Amygdala (tissue), 56 donors: ENCODE data around the gene MYO7B.

ENCODE experiments used
- DNase-seq, 56 donors: peaks; one replicate each; lab custom pipeline; 2025; lab: John Stamatoyannopoulos, UW

MYO7B gene

DNA sequence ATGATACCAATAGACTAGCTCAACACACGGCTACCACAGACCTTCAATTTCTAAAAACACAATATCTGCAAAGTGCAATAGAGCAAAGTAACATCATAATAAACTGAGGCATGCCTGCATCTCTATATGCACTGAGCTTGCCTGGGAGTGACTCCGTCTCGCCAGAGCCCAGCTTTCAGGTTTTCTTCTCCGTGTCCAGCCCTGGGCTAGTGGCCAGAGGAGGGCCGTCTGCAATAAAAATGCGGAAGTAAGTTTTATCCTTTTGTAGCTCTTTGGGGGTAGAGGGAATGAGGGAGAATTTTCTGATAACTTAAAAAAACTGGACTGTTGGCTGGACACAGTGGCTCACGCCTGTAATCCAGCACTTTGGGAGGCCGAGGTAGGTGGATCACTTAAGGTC, 69.5 kb downstream of the MYO7B start:
- DNase-seq, result no peak

DNA sequence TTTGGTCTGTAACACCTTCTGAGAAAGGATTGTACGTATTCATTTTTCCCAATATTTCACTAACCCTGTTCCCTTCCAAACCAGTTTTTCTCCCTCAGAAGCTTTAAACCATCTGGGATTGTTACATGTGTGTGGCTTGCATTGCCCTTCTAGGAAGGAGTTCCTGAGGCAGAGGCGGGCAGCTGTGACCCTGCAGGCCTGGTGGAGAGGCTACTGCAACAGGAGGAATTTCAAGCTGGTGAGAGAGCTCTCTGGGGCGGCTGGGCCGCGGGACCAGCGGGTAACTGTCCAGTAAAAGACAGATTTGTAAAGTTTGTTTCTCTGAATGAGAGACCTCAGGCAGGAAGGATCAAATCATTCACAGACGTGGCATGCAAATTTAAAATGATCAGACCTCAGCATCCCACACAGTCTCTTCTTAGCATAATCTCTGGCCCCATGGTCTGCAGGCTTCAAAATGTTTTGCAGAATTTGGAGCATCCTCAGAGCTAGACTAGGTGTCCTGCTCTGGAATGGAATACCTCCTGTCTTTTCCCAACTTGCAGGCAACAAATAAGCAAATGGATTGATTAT, 70.3 kb downstream of the MYO7B start:
- DNase-seq, result no peak

DNA sequence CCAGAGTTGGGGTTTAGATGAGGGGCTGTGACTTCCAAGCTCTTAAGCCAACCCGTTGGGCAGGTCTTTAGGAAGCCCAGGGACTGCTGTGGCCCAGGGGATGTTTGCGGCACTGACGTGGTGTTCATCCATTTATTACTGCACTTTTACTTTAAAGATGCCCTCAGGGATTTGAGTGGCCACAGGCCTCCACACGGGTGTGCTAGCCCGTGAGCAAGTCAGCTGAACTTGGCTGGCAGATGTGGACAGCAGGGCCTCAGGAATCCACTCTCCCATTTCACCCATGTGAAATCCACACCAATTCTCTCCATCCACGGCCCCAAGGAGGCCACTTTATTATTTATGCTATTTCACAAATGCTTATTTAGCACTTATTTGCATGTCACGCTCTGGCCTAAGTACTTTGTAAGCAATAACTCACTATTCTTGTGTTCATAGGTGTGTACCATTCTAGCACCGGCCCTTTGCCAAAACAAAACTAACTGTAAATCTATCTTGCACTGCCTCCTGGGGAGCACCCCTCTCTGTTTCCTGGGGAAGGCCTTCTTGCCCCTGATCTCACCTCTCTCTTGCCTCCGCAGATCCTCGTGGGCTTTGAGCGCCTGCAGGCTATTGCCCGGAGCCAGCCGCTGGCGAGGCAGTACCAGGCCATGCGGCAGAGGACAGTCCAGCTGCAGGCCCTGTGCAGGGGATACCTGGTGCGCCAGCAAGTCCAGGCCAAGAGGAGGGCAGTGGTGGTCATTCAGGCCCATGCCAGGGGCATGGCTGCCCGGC, 71.3 kb downstream of the MYO7B start:
- DNase-seq, result no peak

DNA sequence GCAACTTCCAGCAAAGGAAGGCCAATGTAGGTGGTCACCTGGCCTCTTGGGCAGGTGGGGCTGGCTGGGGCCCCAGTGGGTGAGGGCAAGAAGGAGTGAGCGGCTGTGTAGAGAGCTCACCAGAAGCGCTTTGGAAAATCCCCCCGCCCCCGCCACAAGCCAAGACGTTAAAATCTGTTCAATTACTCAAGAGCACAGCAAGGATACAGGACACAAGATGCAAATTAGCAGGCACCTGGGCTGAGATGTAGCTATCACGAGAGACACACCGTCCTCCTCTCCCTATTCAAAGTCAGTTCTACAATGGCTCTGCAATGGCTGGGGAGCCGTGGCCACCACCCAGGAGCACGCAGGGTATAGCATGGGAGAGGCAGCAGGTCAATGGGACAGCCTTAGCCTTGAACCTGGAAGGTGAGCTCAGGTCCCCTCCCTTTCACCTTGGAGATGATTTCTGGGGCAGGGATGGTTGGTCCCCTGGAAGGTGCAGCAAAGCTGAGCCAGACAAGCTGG, 72.0 kb downstream of the MYO7B start:
- DNase-seq, result no peak

DNA sequence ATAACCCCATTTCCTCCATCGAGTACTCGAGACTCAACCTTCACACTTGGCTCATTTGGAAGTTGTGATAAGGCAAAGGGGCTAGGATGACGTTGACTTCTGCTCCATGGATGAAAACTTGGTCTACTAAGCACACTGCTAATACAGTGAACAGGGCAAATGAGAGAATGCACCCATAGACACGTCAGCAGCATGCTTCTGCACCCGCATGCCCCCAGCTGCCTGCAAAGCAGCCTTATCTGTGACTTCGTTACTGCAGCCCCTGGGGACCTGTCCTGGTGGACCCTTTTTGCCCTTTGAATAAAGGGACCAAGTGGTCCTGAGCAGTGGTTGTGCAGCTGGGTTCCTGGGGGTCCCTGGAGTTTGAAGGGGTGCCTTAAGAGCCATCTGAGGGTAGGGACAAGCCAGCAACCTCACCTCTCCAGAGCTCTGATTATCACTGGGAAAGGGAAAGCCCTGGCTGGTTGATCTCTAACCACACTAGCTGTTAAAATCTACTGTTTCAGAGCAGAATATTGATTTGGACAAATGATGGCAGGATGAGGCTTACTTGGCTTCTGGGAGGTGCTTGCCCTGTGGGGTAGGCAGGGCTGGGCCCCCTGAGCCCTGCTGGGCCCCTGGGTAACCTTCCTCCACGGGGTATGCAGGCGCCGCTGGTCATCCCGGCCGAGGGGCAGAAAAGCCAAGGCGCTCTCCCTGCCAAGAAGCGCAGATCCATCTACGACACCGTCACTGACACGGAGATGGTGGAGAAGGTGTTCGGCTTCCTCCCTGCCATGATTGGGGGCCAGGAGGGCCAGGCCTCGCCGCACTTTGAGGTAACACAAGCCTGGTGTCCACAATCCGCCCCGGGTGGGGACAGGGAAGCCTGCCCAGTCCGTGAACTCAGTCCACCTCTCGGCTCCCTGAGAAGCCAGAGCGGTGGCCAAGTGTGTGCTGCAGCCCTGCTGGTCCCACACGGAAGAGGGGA, 72.9 kb downstream of the MYO7B start:
- no peak for DNase-seq

DNA sequence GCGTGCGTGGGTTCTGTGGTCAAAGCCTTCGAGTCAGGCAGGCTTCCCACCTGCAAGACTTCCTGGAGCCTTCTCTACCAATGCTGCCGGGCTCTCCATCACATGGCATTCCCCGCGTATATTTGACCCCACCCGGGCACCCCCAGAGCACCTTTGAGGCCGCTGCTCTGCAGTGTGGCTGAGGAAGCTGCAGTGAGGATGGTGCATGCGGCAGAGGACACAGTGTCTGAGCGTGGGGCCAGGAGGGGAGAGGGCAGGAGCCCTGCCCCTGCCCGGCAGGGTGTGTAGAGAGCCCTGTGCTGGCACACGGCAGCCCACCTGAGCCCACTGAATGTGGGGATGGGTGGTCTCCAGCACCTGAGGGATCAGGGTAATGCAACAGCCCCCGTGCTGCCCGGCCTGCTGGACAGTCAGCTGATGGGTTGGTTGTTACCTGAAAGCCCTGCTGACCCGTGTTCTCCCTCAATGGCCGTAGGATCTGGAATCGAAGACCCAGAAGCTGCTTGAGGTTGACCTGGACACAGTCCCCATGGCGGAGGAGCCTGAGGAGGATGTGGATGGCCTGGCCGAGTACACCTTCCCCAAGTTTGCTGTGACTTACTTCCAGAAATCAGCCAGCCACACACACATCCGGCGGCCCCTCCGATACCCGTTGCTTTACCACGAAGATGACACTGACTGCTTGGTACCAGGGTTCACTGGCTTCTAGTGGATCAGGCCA, 73.7 kb downstream of the MYO7B start:
- DNase-seq, result no peak

DNA sequence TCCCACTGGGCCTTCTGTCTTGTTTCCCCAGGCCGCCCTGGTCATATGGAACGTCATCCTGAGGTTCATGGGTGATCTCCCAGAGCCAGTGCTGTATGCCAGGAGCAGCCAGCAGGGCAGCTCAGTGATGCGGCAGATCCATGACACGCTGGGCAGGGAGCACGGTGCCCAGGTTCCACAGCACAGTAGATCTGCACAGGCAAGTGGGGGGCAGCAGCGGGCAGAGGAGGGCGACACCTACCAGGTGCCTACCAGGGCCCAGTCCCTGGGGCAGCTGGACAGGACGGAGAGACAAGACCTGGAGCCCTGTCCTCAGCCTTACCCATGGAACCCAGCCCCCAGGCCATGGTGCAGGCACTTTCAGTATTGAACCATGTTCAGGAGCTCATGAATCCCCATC, 74.3 kb downstream of the MYO7B start:
- DNase-seq, result no peak

DNA sequence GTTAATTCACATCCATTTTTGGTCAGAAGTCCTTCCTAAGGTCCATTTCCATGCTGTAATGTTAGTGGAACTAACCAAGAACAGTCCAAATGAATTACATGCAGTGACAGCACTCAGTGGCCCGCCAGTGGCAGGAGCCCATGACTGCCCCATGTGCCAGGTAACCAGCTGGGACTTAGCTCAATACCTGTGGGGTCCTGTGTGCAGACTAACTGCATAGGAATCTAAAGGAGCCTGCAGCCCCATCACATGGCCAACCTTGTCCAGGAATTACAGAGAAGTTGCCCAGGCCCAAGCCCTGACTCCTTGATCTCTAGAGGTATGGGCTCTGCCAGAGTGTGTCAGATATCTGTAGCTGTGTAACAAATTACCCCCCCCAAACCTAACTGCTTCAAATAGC, 75.1 kb downstream of the MYO7B start:
- no peak for DNase-seq

DNA sequence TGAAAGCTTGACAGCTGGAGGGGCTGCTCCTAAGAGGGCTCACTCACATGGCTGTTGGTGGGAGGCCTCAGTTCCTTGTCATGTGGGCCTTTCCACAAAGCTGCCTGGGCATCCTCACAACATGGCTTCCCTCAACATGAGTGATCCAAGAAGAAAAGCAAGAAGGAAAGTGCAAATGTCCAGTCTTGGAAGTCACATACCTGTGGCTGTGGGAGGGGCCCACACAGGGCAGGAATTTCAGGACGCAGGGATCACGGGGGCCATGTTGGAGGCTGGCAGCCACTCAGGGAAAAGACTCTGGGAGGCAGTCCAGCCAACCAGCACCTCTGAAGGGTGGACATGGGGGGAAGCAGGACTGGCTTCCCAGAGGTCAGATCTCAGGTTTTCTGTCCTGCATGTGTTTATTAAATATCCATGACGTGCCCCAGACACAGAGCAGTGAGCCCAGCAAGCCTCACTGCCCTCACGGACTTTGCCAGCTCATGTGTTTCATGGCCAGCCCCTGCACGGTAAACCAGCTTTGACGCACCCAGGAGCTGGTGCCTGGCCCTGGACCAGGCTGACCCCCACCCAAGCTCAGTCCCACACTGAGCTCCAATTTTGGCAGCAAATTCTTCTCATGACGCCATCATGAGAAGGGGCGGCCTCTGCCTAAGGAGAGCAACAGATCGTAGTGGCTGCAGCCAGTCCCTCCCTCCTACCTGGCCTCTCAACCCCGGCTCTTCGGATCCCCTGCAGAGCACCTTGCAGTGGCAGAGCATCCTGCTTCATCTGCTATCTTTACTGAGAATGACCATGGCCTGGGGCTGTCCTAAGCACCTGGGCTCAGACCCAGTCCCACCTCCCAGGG, 75.8 kb downstream of the MYO7B start:
- DNase-seq, result no peak

DNA sequence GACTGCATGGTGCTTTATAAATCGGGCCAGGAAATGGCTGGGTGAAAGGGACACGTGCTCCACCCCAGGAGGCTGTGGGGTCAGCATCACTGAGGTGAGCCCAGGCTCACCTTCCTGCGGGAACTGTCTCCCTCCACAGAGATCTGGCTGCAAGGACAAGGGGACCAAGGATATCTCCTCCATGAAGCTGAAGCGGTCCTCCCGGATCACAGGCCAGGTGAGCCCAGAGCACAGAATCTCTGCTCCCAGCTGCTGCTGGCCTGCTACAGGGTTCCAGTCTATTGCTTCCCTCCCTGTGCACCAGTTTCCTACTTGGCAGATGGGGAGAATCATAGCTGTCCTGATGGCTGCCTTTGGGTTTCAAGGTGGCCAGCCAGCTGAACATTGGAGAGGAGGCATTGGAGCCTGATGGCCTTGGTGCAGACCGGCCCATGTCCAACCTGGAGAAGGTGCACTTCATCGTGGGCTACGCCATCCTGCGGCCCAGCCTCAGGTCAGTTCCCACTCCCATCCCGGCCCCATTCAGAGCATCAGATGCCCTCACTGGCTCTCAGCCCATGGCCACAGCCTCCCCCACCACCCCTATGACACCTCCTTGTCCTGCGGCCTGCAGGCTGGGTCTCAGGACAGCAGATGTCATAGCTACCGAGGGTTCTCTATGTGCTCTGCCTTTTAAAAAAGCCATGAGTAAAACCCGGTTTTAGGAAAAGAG, 76.8 kb downstream of the MYO7B start:
- DNase-seq, result no peak

DNA sequence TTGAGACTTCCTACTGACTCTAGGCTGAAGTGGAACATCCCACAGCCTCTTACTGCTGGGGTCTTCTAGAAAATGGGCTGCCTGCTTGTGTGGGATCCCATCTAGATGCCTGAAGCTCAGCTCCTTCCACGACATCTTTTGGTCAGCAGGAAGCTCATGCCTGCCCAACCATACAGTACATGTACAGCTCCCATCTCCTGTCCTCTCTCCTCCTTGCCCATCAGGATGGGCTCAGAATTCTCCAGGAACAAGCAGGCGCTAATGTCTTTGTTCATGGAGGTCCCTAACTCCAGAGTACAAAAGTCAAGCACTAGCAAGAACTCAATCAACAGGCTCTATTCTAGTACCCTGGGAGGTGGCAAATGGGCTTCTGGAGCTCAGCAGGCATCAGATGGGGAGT, 78.8 kb downstream of the MYO7B start:
- DNase-seq, result no peak

DNA sequence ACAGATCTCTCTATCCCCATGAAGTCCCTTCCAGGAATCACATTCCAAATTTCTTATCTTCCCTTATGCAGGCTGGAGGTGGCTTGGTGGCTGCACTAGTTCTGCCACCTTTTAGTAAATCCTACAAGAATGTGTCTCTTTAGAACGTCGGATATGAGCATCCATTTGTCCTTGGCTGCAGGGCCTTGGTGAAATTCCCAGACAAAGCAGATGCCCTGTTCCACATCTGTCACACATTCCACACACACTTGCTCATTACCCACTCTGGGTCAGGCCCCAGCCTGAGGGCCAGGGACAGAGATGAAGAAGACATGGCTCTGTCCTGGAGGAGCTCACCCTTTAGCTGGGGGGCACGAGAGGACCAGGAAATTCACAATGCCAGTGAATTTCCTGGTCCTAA, 79.2 kb downstream of the MYO7B start:
- DNase-seq, result no peak

DNA sequence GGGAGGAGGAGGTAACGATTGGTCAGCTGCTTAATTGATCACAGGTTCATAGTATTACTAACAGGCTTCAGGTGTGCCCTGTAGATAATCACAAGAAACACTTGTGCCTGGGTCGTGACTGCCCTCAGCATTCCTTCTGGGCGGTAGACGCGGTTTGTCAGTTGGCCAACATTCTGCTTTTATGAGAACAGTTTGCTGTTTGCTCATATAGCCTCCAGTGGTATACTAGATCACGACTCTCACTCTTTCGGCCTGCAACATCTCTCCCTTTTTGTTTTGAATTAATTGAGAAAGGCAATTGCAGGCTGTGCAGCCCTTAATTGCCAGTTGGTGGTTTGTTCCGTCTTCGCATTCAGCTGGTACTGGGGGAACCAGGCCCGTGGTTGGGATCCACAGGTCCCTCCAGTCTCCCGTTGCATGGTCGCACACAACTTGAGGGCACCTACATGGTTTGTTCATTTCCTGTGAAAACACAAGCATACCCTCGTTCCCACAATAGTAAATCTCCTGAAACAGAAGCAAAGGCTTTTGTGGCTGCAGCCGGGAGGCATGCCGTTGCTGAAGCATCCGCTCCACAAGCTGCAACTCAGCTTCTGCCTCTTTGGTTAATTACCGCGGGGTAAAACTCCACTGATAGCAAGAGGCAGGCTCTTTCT, 80.2 kb downstream of the MYO7B start:
- no peak for DNase-seq

DNA sequence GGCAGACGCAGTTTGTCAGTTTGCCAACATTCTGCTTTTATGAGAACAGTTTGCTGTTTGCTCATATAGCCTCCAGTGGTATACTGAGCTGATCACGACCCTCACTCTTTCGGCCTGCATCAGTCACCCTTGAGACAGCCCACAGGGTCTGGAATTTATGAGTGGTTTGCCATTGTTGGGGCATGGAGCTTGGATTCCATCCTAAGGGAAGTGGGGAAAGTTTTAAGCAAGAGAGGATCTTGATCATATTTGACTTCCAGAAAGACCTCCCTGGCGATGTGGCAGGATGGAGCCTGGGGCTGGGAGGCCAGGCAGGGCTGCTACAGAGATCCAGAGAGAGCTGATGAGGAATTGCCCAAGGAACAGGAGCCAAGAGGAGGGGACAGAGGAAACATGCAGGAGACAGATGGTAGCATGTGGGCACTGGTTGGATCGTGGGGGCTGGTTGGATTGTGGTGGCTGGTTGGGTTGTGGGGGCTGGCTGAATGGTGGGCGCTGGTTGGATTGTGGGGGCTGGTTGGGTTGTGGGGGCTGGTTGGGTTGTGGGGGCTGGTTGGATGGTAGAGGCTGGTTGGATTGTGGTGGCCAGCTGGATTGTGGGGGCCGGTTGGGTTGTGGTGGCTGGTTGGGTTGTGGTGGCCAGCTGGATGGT, 83.2 kb downstream of the MYO7B start:
- no peak for DNase-seq

DNA sequence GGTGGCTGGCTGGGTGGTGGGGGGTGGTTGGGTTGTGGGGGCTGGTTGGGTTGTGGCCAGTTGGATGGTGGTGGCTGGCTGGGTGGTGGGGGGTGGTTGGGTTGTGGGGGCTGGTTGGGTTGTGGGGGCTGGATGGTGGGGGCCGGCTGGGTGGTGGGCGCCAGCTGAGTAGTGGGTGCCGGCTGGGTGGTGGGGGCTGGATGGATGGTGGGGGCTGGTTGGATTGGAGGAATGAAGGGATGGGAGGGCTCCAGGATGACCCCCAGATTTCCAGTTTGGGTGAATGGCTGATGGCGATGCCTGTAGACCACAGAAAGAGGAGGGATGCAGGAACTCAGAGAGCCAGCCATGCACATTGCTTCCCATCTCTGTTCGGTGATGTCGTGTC, 83.7 kb downstream of the MYO7B start:
- no peak for DNase-seq

DNA sequence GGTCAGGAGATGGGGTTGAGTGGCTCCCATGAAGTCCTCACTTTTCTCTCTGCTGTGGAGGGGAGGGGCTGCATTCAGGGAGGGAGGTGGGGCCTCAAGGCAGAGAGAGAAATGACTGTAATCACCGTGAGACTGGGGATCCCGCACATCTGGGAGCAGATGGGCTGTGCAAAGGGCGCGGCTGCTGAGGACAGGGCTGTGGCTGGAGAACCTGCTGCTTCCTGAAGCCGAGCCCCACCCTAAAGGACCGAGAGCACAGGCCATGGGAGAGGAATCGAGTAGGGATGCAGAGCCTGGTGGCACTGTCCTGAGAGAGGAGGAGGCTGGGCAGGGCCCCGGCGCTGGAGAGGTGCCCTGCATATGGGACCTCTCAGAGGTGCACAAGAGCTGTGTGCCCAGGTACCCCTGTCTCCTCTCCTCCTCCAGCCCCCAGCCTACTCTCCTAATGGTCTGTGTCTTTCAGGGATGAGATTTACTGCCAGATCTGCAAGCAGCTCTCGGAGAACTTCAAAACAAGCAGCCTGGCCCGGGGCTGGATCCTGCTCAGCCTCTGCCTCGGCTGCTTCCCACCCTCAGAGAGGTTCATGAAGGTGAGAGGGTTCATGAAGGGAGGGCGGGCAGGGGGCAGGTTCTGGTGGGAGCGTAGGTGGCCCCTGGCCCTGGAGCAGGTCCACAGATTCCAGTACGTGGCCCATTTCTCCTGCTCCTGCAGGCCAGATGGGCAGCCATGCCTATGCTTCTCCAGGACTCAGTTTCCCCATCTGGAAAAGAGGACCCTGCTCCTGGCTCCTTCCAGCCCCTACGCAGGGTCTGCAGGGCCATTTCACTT, 84.6 kb downstream of the MYO7B start:
- DNase-seq, result no peak

DNA sequence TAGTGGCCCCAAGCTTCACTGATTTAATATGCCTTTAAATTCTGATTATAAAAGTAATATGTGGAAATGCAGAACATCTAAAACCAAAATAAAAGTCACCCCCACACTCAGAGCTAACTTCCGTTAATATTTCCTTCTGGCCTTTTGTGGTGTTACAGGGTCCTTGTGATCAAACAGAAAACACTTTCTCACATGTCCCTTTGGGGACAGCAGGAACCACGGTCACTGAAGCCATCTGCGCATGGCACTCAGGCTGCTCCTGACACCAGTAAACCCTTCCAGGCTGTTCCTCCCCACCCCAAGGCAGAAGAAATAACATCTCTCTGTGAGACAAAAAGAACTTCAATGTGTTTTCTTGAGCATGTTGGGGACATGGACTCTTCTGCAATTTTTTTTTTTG, 85.4 kb downstream of the MYO7B start:
- DNase-seq, result no peak
